Activated CD4-positive, alpha-beta T cell treated with anti-CD3 and anti-CD28 coated beads, Interleukin-2, Interleukin-4, amounts not matched to agents 100 ng/mL and 50 ng/mL, durations not matched to agents 16 hours and 8 hours (primary cell): ENCODE data around the gene ATXN7.
A peak's percentile ranks its signal among the peaks of the same experiment; 100 is the strongest.

ENCODE experiments used
- DNase-seq: peaks from one replicate; pipeline ENCODE4 v3.0.0-alpha.2; 2020; ENCODE audit warnings: low spot score

Gene ATXN7

GRCh38 chr3:64023187-64023860 lies 159.7 kb downstream of the ATXN7 start, which contains the start of gene PSMD6:
TSS of gene PSMD6 (minus strand) at chr3:64023494. CDS start at chr3:64023419, 75 bp downstream.
- DNase-seq: peak; percentile 92

DNA sequence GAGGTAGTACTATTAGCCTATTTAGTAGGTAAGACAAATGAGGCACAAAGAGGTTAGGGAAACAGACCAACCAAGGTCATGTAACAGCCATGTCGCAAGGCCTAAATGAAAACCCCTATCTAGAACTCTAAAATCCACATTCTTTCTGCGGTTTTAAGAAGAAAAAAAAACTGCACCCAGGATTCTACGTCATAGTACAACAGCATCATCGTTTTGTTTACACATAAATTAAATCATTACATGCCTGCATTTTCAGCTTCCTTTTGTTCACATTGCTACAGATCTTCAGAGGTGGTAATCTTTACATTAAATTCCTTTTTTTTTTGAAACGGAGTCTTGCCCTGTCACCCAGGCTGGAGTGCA lies 160.2 kb downstream of the ATXN7 start:
- no peak for DNase-seq

DNA sequence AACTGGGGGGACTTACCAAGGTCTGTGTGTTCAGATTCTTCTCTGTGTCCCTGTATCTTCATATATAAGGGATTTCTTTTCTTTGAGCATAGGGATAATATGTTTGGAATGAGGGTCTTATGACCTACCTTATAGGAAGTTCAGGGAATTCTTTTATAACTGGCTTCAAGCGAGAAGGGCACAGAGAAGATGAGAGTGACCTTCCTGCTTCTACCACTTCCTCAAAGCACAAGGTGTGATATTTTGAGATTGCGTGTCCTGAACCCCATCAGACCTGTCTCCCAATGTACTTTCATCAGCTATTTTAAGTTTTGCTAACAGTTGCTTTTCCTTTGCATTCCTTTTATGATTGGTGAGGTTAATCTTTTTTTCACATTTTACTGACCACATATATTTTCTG lies 162.7 kb downstream of the ATXN7 start:
- no peak for DNase-seq

DNA sequence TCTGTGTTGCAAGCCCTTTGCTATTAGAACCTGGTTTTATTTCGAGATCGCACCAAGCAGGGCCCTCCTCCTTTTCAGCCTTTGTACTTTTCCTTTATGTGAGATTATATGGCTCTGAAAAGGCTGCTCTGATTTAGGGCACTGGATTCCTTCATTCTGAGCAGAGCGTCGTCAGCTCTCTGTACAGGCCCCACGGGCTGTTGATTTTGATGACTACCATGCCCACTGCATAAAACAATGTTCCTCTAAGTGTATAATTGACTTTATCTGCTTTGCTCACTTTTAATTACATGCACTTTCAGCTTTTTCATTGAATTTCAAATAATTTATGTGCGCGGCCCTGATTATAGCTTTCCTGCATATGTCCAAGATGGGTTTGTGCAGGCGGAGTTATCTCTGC lies 164.0 kb downstream of the ATXN7 start:
- DNase-seq: no peak

DNA sequence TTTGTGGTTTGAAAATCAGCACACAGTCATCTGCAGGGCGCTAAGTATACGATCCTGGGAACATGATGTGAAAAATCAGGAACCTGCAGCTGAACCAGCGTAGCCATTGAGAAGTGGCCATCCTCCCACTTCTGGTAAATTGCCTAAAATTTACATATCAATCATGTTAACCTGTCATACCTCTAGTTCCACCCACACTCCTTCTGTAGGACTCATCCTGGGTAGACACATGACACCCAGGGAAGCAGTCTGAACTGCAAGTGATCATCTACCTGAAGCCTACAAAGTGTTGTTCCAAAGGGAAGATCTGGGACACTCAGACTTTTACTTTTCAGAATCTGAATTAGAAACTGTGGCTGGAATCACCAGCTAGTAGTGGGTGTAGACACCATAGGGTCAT lies 165.1 kb downstream of the ATXN7 start:
- DNase-seq: no peak

GRCh38 chr3:64029287-64029686 lies 165.6 kb downstream of the ATXN7 start:
- no peak for DNase-seq

DNA sequence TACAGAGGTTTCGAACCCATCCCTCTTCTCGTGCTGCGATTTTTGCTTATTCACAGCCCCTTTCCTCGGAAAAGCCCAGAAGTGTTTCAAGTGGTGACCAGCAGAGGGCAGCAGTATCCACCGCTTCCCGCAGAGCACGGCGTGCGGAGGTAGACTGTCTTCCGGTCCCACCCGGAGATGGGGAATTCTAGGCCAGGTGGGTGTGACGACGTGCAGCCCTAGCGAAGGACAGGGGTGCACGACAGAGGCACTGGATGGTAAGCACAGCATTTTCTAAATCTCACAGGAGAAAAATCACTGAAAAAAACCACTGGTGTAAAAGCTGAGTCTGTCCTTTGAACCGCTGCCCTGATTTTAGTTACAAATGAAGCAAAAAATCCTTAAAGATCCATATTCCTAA lies 167.1 kb downstream of the ATXN7 start:
- DNase-seq: peak; percentile 80

GRCh38 chr3:64031540-64032508 lies 168.2 kb downstream of the ATXN7 start:
- DNase-seq: no peak

- DNase-seq: no peak
Measured at GRCh38 chr3:64033069-64033468, 169.4 kb downstream of the ATXN7 start.

- no peak for DNase-seq
Measured at GRCh38 chr3:64037084-64037483, 173.4 kb downstream of the ATXN7 start.

DNA sequence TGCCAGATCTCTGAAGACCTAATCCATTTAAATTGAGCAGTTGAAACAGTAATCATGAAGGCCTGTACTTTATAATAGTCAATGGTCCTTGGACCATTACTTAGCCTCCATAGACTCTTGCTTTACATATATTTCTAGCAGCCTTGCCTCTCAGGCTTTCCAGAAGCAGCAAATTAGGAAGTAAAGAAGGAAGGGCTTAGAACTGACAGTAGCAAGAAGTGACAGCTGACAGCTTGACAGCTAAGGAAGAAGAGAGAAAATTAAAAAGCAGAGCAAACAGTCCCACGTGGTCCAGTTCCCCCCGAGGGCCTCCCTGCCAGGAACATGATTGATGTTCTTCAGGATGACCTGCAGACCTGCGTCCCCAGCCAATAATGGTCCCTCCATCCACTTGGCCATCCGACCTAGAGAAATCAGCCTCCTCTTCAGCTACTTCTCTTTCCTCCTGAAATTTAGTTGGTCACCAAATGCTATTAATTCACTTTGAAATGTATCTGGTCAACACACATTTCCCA lies 174.6 kb downstream of the ATXN7 start:
- DNase-seq: no peak

DNA sequence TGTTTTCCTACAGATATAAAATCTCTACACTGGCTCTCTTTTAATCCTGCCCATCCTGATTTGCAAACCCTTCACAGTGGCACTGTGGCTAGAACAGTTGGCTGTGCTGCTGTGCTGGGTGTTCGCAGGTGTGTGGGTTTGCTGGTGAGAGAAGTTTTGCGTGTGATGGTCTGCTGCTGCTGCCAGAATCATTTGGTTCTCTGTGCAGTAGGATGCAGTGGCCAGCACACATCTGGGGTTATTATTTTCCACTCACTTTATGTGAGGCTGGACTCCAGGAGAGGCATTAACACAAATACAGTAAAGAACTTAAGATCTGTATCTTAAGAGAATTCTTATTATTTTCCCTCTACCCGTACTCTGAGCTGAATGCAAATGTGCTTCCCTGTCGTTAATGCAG lies 175.7 kb downstream of the ATXN7 start:
- no peak for DNase-seq

- no peak for DNase-seq
Measured at GRCh38 chr3:64039981-64040733, 176.5 kb downstream of the ATXN7 start.

DNA sequence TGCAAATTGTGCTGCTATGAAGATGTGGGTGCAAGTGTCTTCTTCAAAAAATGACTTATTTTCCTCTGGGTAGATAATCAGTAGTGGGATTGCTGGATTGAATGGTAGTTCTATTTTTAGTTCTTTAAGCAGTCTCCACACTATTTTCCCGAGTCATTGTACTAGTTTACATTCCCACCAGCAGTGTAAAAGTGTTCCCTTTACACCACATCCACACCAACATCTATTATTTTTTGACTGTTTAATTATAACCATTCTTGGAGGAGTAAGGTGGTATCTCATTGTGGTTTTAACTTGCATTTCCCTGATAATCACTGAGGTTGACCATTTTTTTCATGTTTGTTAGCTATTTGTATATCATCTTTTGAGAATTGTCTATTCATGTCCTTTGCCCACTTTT lies 179.3 kb downstream of the ATXN7 start:
- no peak for DNase-seq

- no peak for DNase-seq
Measured at GRCh38 chr3:64046592-64046991, 182.9 kb downstream of the ATXN7 start.

- DNase-seq: no peak
Measured at GRCh38 chr3:64046996-64047594, 183.4 kb downstream of the ATXN7 start.

GRCh38 chr3:64047787-64048186 lies 184.1 kb downstream of the ATXN7 start:
- no peak for DNase-seq

DNA sequence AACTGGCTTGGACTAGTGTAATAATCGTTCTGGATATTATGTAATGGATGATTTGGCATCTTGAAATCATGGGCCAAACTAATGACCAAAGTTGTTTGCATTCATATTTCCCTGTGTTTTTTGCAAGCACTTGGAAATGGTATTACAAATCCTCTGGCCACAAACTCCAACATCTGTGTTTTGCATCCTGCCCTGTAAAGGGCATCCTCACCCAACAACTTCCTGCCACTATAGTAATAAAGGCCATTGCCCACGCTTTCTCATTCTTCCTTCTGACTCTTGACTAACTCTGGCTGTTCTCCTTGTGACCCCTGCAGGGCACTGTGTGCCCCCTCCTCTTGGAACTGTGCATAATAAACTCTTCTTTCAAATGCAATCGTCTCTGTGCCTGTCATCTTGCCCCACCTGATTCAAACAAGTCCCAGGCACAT lies 185.0 kb downstream of the ATXN7 start:
- no peak for DNase-seq

DNA sequence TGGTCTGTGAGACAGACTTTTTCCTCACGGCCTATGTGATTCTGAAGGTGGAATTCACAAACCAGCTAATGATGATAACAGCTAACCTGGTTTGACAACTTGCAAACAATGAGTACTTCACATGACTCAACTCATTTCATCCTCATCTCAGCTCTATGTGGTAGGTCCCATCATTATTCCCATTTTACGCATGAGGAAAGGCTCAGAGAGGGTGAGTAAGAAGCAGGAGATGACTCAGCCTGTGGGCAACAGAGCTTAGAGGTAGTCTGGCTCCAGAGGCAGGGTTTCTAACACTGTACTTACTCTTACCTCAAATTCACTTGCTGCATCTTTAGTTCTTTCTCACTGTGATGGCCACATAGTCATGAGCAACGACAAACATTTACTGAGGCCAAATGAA lies 185.5 kb downstream of the ATXN7 start:
- peak; percentile 15 for DNase-seq

DNA sequence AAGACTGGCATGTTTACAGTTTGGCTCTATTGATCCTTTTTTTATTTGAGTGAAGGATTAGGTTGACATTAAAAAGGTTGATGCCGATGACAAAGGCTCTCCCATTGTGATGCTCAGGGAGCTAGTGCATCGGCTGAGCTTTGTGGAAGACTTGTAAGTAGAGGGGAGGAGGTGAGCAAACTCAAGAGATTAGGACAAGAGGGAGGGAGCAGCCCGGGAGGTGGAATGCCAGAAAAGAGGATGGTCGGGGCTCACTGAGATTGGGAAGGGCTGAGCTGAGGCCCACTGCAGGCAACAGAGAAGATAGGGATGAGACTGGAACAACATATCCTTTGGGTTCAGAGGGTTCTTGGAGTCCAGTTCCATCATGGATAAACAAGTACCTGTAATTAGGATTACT lies 186.2 kb downstream of the ATXN7 start:
- DNase-seq: no peak
